ENCODE results near the gene ZNF428.

Gene ZNF428

GRCh38 chr19:43561139-43561970 is 58.1 kb downstream of the ZNF428 start:
- DNase-seq (ENCODE audit: extremely low spot score): no peak
- no peak for TF ChIP-seq FOXA1 (IDR thresholded peaks at IDR 0.05)
- TF ChIP-seq HDGF (IDR thresholded peaks at IDR 0.05; ENCODE audit: borderline replicate concordance): no peak
- TF ChIP-seq FOXM1 (IDR thresholded peaks at IDR 0.05; ENCODE audit: borderline replicate concordance): no peak
- no peak for TF ChIP-seq ELF4 (IDR thresholded peaks at IDR 0.05)
- no peak for TF ChIP-seq LEF1 (IDR thresholded peaks at IDR 0.05; ENCODE audit: borderline replicate concordance)
- no peak for TF ChIP-seq FOXK2 (IDR thresholded peaks at IDR 0.05)
- no peak for TF ChIP-seq SUZ12 (IDR thresholded peaks at IDR 0.05)
- no peak for TF ChIP-seq ARNT (IDR thresholded peaks at IDR 0.05)
- TF ChIP-seq L3MBTL2 (conservative IDR thresholded peaks at IDR 0.05): no peak
- TF ChIP-seq CTBP1 (IDR thresholded peaks at IDR 0.05; ENCODE audit: borderline replicate concordance): no peak
- TF ChIP-seq SP1 (IDR thresholded peaks at IDR 0.05): no peak
- TF ChIP-seq TARDBP (IDR thresholded peaks at IDR 0.05): no peak
- TF ChIP-seq NFRKB (IDR thresholded peaks at IDR 0.05): no peak
- no peak for TF ChIP-seq ZNF384 (IDR thresholded peaks at IDR 0.05)
- TF ChIP-seq, protein P1, sequence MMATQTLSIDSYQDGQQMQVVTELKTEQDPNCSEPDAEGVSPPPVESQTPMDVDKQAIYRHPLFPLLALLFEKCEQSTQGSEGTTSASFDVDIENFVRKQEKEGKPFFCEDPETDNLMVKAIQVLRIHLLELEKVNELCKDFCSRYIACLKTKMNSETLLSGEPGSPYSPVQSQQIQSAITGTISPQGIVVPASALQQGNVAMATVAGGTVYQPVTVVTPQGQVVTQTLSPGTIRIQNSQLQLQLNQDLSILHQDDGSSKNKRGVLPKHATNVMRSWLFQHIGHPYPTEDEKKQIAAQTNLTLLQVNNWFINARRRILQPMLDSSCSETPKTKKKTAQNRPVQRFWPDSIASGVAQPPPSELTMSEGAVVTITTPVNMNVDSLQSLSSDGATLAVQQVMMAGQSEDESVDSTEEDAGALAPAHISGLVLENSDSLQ (IDR thresholded peaks at IDR 0.05): no peak
- no peak for TF ChIP-seq BHLHE40 (IDR thresholded peaks at IDR 0.05; ENCODE audit: borderline replicate concordance)
- ChIA-PET POLR2A (no interaction called here), CTCF (no interaction called here)

- peak; percentile 21 for DNase-seq (ENCODE audit: extremely low spot score)
- ChIA-PET POLR2A (interaction anchor here (0.7 kb wide), 1 partner anchor 35 kb away, joined by 3 read pairs; the partner anchor contains the start of genes IRGQ and ZNF576), CTCF (no interaction called here)
- TF ChIP-seq ARNT (IDR thresholded peaks at IDR 0.05) (no peak), HDGF (IDR thresholded peaks at IDR 0.05; ENCODE audit: borderline replicate concordance) (no peak), FOXM1 (IDR thresholded peaks at IDR 0.05; ENCODE audit: borderline replicate concordance) (no peak), TARDBP (IDR thresholded peaks at IDR 0.05) (no peak), FOXK2 (IDR thresholded peaks at IDR 0.05) (no peak), ELF4 (IDR thresholded peaks at IDR 0.05) (no peak), SUZ12 (IDR thresholded peaks at IDR 0.05) (no peak), NFRKB (IDR thresholded peaks at IDR 0.05) (no peak), BHLHE40 (IDR thresholded peaks at IDR 0.05; ENCODE audit: borderline replicate concordance) (no peak), CTBP1 (IDR thresholded peaks at IDR 0.05; ENCODE audit: borderline replicate concordance) (no peak), L3MBTL2 (conservative IDR thresholded peaks at IDR 0.05) (no peak), SP1 (IDR thresholded peaks at IDR 0.05) (no peak), FOXA1 (IDR thresholded peaks at IDR 0.05) (no peak), ZNF384 (IDR thresholded peaks at IDR 0.05) (no peak), LEF1 (IDR thresholded peaks at IDR 0.05; ENCODE audit: borderline replicate concordance) (no peak)
- TF ChIP-seq, protein P1 (IDR thresholded peaks at IDR 0.05): no peak
These were observed 58.7 kb downstream of the ZNF428 start for GRCh38 chr19:43560687-43561086.
